Large intestine (tissue), 3 donors: Measurements from ENCODE around the gene PCBP2. TPM values are rescaled to one million over a fixed set of nuclear protein-coding genes. Genes with fewer than 3 reads are reported as not detected.
"Not testable (repeated sequence)": the region's sequence is repeated elsewhere in the genome, so short reads cannot be mapped to it uniquely, and the experiment has no call there.

ENCODE experiments used
- DNase-seq, 2 donors: peaks; one replicate each; pipeline versions ENCODE4 v3.0.0 to v3.0.0-alpha.2; 2013
- H3K27ac ChIP-seq: one replicate; pipeline ENCODE4 v1.5.1; 2013; ENCODE audit warnings: low read length
- H3K27me3 ChIP-seq: 2 replicates; pipeline ENCODE4 v1.6.1; 2013; ENCODE audit warnings: low read length; ENCODE audit not compliant: control insufficient read depth, insufficient read depth
- H3K36me3 ChIP-seq: 2 replicates; pipeline ENCODE4 v1.6.1; 2013; ENCODE audit warnings: low read length; ENCODE audit not compliant: control insufficient read depth, insufficient read depth
- H3K4me1 ChIP-seq: one replicate; pipeline ENCODE4 v1.6.1; 2013; ENCODE audit warnings: low read length; ENCODE audit not compliant: control insufficient read depth, insufficient read depth
- H3K4me3 ChIP-seq: one replicate; pipeline ENCODE4 v1.5.1; 2013; ENCODE audit warnings: low read length
- H3K9me3 ChIP-seq: one replicate; pipeline ENCODE4 v1.6.1; 2013; ENCODE audit warnings: mild to moderate bottlenecking, low read depth, low read length, moderate library complexity; ENCODE audit not compliant: control insufficient read depth
- WGBS: methylation state at CpG from one replicate; pipeline ENCODE4 v1.1.5; 2013; ENCODE audit warnings: low lambda C conversion rate; ENCODE audit not compliant: insufficient coverage; 5-methylcytosine and 5-hydroxymethylcytosine counted together
- polyA plus RNA-seq: library from polyadenylated mRNA; unstranded; fragments of 120-200 nt; gene quantifications from one replicate; pipeline ENCODE4 v1.2.1, GENCODE V29; 2013

The PCBP2 gene
- polyA plus RNA-seq, 1 donor: 765 TPM

DNA sequence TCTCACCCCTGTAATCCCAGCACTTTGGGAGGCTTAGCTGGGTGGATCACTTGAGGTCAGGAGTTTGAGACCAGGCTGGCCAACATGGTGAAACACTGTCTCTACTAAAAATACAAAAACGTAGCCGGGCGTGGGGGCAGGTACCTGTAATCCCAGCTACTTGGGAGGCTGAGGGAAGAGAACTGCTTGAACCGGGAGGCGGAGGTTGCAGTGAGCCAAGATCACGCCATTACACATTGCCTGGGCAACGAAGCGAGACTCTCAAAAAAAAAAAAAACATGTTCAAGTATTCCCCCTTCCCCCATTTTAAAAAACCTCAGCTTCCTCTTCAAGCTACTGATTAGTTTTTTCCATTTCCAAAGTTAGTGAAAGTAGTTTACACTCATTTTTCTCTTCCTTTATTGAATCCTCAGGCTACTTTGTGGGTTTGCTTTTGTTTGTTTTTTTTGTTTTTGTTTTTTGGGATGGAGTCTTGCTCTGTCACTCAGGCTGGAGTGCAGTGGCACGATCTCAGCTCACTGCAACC, 34.5 kb upstream of the PCBP2 start:
- H3K4me3 ChIP-seq, DNase-seq, H3K27me3 ChIP-seq, H3K9me3 ChIP-seq, H3K27ac ChIP-seq, H3K36me3 ChIP-seq: not testable (repeated sequence)
- H3K4me1 ChIP-seq: peaks cover 14% of the 10 kb centered on the region
- 92% methylated on average over 4 of the region's 9 CpGs for WGBS

GRCh38 chr12:53418221-53418620, 33.7 kb upstream of the PCBP2 start:
- no peak overlapping the region for H3K27ac ChIP-seq
- peaks cover 14% of the 10 kb centered on the region for H3K4me1 ChIP-seq
- no peak overlapping the region for H3K4me3 ChIP-seq
- peaks cover 2% of the 10 kb centered on the region for H3K9me3 ChIP-seq
- DNase-seq: no peak
- H3K27me3 ChIP-seq: no peaks in the 10 kb centered on the region
- peaks cover 6% of the 10 kb centered on the region for H3K36me3 ChIP-seq
- no CpG with 5 or more reads among the region's 3 CpGs for WGBS

DNA sequence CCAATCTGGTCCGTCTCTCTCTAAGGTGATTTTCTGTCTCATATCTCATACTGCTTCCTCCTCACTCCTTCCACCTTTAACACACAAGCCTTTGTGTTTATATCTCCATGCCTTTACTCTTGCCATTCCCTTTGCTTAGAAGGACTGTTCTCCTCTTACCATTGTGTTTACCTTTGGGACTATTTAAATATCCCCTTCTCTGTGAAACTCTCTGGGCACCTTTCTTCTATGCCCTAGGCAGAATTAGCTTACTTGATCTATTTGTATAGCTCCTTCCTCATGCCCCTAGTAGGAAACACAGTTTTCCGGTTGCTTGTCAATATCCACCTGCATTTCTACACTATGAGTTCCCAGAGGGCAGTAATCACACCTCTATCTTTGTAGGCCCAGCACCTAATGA, 32.1 kb upstream of the PCBP2 start:
- Histone ChIP-seq H3K9me3 (peaks cover 2% of the 10 kb centered on the region), H3K27me3 (no peaks in the 10 kb centered on the region), H3K4me3 (no peak overlapping the region), H3K27ac (no peak overlapping the region), H3K36me3 (peaks cover under 1% of the 10 kb centered on the region), H3K4me1 (peaks cover 25% of the 10 kb centered on the region)
- DNase-seq: no peak
- WGBS: 44% methylated on average over 1 of the region's 2 CpGs

GRCh38 chr12:53422247-53422646, 29.7 kb upstream of the PCBP2 start:
- not testable (repeated sequence) for H3K4me3 ChIP-seq, H3K27me3 ChIP-seq, H3K9me3 ChIP-seq, H3K27ac ChIP-seq, H3K36me3 ChIP-seq
- peaks cover 40% of the 10 kb centered on the region for H3K4me1 ChIP-seq
- no CpG with 5 or more reads among the region's 12 CpGs for WGBS
- peak in 1 of 2 donors; percentile 57 for DNase-seq

- peaks cover 2% of the 10 kb centered on the region for H3K9me3 ChIP-seq
- DNase-seq: no peak
- H3K4me1 ChIP-seq: peaks cover 48% of the 10 kb centered on the region
- no peaks in the 10 kb centered on the region for H3K36me3 ChIP-seq
- no CpG with 5 or more reads among the region's 1 CpG for WGBS
- H3K4me3 ChIP-seq: no peak within 1 kb of the TSS
- H3K27me3 ChIP-seq: no peaks in the 10 kb centered on the region
- peak within 1 kb of the TSS; percentile 41 for H3K27ac ChIP-seq
Measured at GRCh38 chr12:53423597-53423996, 28.3 kb upstream of the PCBP2 start, which contains the start of gene AMHR2. TSS of gene AMHR2 (plus strand) at chr12:53423855. CDS start at chr12:53423935, 80 bp downstream.

- peaks cover 2% of the 10 kb centered on the region for H3K9me3 ChIP-seq
- peaks cover 51% of the 10 kb centered on the region for H3K4me1 ChIP-seq
- peak overlapping the region; percentile 14 for H3K4me3 ChIP-seq
- no peaks in the 10 kb centered on the region for H3K27me3 ChIP-seq
- 40% methylated on average over 1 of the region's 9 CpGs for WGBS
- no peaks in the 10 kb centered on the region for H3K36me3 ChIP-seq
- peak; percentile 84 to 90 for DNase-seq
- H3K27ac ChIP-seq: peak overlapping the region; percentile 67
Measured at GRCh38 chr12:53424626-53425514, 27.0 kb upstream of the PCBP2 start.

- peaks cover 50% of the 10 kb centered on the region for H3K4me1 ChIP-seq
- no peaks in the 10 kb centered on the region for H3K36me3 ChIP-seq
- peak in 1 of 2 donors; percentile 59 for DNase-seq
- no CpG with 5 or more reads among the region's 11 CpGs for WGBS
- H3K27me3 ChIP-seq: no peaks in the 10 kb centered on the region
- peak overlapping the region; percentile 67 for H3K27ac ChIP-seq
- H3K9me3 ChIP-seq: peaks cover 2% of the 10 kb centered on the region
- H3K4me3 ChIP-seq: peak overlapping the region; percentile 14
Measured at GRCh38 chr12:53425515-53426150, 26.3 kb upstream of the PCBP2 start.

DNA sequence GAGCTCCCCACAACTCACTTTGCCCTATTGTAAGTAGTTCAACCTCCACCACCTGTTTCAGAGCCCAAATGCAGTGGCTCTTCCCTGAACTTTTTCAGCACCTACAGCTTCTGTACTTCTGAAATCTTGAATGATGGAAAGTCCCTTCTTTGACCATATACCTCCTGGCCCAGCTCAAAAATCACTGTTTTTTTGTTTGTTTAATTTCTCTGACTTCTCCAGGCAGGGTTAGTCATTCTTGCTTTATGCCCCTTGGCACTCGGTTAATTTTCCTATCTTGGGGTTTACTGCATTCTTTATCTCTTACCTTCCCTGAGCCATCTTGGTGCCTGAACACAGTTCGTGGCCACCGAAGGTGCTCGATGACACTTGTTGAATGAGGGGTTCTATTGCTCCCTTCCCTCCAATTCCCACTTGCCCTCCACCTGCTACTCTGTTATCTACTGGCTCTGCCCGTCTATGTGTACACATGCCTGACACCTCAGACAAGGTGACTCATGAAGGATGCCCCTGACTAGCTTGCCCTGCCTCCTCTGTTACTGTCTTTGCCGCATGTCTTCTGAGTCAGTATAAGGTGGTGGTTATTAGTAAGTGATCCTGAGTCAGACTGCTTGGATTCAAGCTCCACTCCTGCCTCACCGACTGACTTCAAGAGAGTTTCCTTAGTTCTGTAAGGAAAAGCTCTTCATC, 23.9 kb upstream of the PCBP2 start:
- Histone ChIP-seq H3K4me3 (no peak overlapping the region), H3K4me1 (peaks cover 41% of the 10 kb centered on the region), H3K36me3 (peaks cover 3% of the 10 kb centered on the region), H3K9me3 (no peaks in the 10 kb centered on the region), H3K27me3 (no peaks in the 10 kb centered on the region), H3K27ac (peak overlapping the region; percentile 59)
- 0% methylated on average over 1 of the region's 7 CpGs for WGBS
- DNase-seq: peak; percentile 70 to 85

DNA sequence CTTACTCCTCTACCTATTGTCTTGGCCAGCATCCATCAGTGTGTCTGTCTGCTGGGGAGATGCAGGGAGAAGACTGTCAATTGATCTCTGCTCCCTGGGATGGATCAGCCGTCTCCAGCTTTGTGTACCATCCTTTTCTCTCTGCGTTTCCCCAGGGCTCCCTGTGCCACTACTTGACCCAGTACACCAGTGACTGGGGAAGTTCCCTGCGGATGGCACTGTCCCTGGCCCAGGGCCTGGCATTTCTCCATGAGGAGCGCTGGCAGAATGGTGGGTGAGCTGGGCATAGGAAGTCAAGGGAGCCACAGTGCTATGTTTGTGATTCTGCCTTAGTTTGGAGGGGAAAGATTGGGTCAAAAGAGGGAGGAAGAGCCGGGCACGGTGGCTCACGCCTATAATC, 23.2 kb upstream of the PCBP2 start:
- H3K9me3 ChIP-seq: no peaks in the 10 kb centered on the region
- no peaks in the 10 kb centered on the region for H3K27me3 ChIP-seq
- no CpG with 5 or more reads among the region's 7 CpGs for WGBS
- H3K4me1 ChIP-seq: peaks cover 40% of the 10 kb centered on the region
- peak overlapping the region; percentile 59 for H3K27ac ChIP-seq
- no peak for DNase-seq
- H3K36me3 ChIP-seq: peaks cover 3% of the 10 kb centered on the region
- H3K4me3 ChIP-seq: no peak overlapping the region

DNA sequence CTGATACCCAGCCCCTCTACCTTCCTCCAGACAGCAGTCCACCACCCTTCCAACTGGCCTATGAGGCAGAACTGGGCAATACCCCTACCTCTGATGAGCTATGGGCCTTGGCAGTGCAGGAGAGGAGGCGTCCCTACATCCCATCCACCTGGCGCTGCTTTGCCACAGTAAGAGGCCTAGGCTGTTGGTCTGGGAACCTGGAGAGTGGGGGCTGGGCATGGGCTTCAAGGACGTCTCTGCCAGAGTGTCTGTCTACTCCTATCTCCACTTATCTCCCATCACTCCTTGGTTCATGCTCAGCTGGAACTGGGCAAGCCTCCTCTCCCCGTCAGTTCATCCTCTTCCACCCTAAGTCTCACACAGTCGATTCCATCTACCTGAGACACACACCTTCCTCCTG, 21.8 kb upstream of the PCBP2 start:
- peaks cover 26% of the 10 kb centered on the region for H3K4me1 ChIP-seq
- H3K9me3 ChIP-seq: no peaks in the 10 kb centered on the region
- H3K27me3 ChIP-seq: no peaks in the 10 kb centered on the region
- no peak for DNase-seq
- H3K36me3 ChIP-seq: peaks cover 3% of the 10 kb centered on the region
- no peak overlapping the region for H3K4me3 ChIP-seq
- H3K27ac ChIP-seq: no peak overlapping the region
- 83% methylated on average over 1 of the region's 5 CpGs for WGBS
